Measurements from ENCODE around the gene TSPAN5.

The TSPAN5 gene

DNA sequence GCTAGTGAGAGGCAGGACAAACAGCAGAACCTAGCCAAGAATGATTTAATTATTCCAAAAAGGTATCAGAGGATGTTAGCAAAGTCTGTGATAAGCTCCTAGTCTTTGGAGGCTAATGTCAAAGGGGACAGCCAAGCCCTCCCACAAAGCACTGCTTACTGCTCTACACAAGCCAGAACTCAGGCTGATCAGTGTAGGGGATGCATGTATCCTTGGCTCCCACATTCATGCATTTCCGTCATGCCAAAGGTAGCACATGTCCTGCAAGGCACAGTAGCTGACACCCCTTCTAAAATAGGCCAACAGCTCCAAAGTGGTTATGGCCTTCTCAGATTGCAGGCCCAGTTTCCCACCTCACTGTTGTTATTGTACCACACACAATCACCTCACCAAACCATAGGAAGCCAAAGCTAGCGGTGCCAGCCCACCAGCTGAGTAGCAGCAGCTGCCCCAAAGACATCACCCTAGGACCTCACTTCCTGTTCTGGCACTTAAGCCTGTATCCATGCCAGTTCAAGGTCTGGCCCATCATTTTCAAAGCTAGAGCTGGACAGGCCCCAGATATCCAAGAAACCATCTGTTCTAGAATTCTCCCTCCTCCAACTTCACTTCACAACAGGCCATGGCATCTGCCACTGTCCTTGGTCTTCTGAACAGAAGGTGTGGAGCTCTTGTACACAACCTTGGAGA is 40.9 kb downstream of the TSPAN5 start:
- no peak overlapping the region for H3K4me3 ChIP-seq (replicated peaks; ENCODE audit: low read depth, low read length)
- peak; percentile 31 for DNase-seq (ENCODE audit: low read depth)
- TF ChIP-seq, protein P1, sequence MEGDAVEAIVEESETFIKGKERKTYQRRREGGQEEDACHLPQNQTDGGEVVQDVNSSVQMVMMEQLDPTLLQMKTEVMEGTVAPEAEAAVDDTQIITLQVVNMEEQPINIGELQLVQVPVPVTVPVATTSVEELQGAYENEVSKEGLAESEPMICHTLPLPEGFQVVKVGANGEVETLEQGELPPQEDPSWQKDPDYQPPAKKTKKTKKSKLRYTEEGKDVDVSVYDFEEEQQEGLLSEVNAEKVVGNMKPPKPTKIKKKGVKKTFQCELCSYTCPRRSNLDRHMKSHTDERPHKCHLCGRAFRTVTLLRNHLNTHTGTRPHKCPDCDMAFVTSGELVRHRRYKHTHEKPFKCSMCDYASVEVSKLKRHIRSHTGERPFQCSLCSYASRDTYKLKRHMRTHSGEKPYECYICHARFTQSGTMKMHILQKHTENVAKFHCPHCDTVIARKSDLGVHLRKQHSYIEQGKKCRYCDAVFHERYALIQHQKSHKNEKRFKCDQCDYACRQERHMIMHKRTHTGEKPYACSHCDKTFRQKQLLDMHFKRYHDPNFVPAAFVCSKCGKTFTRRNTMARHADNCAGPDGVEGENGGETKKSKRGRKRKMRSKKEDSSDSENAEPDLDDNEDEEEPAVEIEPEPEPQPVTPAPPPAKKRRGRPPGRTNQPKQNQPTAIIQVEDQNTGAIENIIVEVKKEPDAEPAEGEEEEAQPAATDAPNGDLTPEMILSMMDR (IDR thresholded peaks at IDR 0.05; ENCODE audit: low read length, missing control alignments), result no peak

DNA sequence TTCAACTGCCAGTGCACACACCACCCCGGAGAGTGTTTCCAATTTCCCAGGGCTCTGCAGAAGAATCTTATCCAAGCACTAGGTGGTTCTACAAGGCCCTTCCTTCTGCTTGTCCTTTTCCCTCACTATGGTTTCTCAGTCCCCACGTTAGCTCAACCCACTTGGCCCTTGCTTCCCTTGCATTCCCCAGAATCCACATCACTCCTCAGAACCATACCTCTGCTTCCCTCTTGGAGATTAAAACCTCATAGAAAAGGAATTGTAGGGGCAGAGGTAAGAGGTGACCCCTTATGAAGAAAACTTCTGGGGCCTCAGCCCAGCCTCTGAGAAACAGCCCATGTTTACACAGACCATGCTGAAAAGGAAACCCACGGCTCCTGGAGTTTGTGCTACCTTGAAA is 42.4 kb downstream of the TSPAN5 start:
- no peak for DNase-seq (ENCODE audit: low read depth)
- TF ChIP-seq, protein P1 (IDR thresholded peaks at IDR 0.05; ENCODE audit: low read length, missing control alignments), result no peak
- no peak overlapping the region for H3K4me3 ChIP-seq (replicated peaks; ENCODE audit: low read depth, low read length)

DNA sequence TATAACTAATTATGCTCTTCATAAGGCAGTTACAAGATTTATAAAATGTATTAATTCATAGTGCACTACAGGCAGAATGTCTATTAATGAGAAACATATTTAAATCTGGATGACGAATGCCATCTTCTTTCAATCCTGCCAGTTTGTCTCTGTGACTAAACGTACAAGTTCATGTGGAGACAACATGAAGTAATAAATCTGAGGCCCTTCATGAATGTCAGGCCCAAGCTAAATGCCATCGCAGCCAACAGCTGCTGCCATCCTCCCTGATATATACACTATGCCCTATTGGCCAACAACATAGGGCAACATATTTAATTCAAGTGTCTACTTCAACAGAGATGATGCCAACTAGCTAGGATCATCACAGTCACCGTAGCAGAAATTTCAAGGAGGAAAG is 43.7 kb downstream of the TSPAN5 start:
- H3K4me3 ChIP-seq (replicated peaks; ENCODE audit: low read depth, low read length), result no peak overlapping the region
- TF ChIP-seq, protein P1 (IDR thresholded peaks at IDR 0.05; ENCODE audit: low read length, missing control alignments), result no peak
- DNase-seq (ENCODE audit: low read depth), result no peak

DNA sequence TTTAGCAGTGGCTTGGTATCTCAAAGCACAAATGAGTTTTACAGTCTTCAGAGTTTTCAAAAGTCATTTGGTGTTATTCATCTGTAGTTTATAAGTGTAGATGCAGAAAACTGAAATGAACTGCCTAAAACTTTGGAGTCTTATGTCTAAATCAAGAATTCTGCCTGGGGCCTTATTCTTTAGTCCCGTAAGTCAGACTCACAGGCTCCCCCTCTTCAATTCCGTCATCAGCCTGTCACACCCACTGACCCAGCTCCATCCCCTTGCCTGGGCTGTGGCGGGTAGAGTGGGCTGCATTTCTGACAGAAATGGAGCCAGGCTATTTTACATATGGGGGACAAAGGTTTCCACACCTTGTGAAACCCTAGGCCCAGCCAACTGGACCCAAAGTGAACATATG is 44.3 kb downstream of the TSPAN5 start:
- H3K4me3 ChIP-seq (replicated peaks; ENCODE audit: low read depth, low read length), result no peak overlapping the region
- DNase-seq (ENCODE audit: low read depth), result no peak
- TF ChIP-seq, protein P1 (IDR thresholded peaks at IDR 0.05; ENCODE audit: low read length, missing control alignments), result no peak

DNA sequence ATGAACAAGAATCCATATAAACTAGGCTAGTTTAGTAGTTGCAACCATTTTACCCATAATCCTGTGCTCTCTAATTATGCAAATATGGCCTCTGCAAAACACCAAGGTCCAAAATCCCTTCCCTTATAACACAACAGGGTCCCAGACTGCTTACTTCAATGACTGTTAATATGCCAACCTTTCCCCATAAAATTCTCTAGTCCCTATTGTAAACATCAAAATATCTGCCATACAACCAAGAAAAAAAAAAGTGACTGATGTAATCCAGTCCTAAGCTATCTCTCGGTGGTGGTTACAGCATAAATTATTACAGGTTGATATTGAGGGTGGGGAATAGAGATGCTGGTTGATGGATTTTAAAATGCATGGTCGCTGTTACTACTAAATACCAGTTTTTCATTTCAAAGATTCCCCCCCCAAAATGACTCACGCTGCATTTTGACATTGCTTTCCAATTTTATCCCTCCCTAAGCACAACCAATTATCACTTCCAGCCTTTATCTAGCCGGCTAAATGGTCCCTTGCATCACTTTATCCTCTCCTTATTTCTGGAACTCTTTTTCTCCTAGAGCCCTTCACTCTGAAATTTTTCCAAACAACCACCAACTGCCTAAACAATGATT is 44.8 kb downstream of the TSPAN5 start:
- TF ChIP-seq, protein P1 (IDR thresholded peaks at IDR 0.05; ENCODE audit: low read length, missing control alignments), result no peak
- no peak for DNase-seq (ENCODE audit: low read depth)
- H3K4me3 ChIP-seq (replicated peaks; ENCODE audit: low read depth, low read length), result no peak overlapping the region

DNA sequence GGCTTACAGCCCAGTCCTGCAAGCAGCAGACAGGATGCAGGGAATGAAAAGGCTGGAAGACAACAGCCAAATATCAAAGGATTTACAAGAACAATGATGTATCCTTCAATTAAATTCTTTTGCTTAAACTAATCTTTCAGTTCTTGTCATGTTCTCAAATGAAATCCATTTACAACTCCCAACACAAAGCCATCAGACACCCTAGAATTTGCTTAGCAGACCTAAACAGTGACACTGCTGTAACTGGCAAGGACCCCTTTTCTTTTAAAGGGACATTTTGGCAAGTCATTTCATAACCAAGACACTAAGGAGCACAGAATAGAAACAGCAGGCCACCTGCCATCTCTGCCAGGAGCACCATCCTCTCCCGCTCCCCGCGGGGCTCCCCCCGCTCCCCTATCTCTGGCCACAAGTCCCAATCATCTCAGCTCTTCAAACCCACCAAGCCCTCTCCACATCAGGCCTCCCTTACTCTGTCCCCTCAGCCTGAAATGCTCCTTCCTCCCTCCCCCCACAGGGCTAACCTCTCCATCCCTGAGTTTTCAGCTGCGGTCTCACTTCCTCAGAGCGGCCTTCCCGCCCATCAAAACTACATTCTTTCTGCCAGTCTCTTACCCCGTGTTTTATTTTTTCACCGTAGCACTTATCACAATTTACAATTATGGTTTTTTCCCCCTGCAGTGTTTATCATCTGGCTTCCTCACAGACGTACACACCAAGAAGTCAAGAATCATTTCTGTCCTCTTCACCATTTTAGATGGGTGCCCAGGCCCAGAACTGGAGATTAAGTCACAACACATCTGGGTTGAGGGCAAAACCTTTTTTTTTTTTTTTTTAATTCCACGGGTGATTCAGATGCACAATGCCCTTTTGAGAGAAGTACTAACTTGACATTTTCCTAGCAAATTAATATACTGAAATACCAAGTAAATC is 45.8 kb downstream of the TSPAN5 start:
- TF ChIP-seq, protein P1 (IDR thresholded peaks at IDR 0.05; ENCODE audit: low read length, missing control alignments), result no peak
- no peak for DNase-seq (ENCODE audit: low read depth)
- no peak overlapping the region for H3K4me3 ChIP-seq (replicated peaks; ENCODE audit: low read depth, low read length)

Measured in fibroblast of pulmonary artery (primary cell).